Activated CD4-positive, alpha-beta T cell treated with anti-CD3 and anti-CD28 coated beads, Interleukin-2, amount 50 U/mL, for 16 hours (primary cell): ENCODE data around the gene MIS18BP1.
"Not testable (repeated sequence)": the region's sequence is repeated elsewhere in the genome, so short reads cannot be mapped to it uniquely, and the experiment has no call there.

ENCODE experiments used
- DNase-seq: peaks from one replicate; pipeline ENCODE4 v3.0.0-alpha.2; 2020

MIS18BP1 gene

DNA sequence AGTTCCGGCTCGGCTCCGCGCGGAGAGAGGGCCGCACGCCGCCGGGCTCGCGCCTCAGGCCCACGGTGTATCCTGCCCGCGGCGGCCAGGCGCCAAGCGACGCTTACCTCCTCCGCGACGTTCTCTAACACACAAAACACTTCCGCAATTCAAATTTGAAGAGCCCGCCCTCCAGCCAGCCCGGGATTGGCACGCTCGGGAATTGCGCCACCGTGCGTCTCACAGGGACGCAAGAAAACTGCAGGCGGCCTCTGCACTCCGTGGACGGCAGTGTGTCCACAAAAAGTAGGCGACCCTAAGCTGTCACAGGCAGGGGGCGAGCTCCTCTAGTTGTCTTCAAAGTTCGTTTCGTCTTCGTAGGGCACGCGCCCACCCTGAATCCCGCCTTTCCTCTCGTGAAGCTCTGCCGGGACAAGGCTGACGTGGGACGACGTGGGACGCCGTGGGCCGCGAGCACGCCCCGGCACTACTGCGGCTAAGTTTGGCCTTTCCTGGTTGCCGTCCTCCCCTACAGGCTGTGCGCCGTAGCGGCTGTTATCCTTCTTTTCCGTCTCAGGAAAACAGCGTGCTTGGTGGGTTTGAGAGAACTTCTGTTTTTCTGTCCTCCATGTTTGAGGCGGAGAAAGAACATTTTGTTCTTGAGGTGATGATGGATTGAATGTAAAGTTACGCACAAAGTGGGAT lies at the start of gene MIS18BP1:
TSS of gene MIS18BP1 (minus strand) at position 133 of the 684 bp plus-strand sequence. CDS start 5,916 bp downstream, outside the sequence.
- DNase-seq, result peak; percentile 97

DNA sequence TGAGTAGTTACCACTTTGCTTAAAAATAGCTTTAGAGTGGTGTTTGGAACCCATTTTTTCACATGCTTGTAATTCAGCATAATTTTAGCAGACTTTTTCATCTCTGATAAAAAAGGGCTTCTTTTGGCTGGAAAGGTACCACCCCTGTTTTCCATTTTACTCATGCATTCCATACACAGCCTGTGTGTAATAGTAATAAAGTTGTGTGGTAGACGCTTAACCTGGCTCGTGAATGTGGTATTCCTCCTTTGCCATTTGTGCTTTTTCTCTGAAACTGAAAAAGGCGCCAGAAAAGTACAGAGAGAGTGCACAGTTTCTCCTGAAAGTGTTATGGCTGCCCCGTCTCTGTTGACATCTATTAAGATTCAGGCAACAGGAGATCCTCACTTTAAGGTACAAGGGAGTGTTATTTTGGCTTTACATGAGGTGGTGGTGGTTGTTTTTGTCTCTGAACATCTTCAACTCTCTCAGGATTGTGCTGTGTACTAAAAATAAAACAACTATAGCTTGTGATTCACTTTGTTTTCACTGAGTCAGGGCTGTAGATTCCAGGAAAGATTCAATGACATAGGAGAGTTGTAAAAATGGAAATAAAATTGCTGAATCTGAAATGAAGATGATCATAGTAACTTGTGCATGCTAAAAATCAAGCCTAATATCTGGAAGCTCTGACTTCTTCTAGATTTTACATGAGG lies 45.6 kb upstream of the MIS18BP1 start:
- peak; percentile 34 for DNase-seq

DNA sequence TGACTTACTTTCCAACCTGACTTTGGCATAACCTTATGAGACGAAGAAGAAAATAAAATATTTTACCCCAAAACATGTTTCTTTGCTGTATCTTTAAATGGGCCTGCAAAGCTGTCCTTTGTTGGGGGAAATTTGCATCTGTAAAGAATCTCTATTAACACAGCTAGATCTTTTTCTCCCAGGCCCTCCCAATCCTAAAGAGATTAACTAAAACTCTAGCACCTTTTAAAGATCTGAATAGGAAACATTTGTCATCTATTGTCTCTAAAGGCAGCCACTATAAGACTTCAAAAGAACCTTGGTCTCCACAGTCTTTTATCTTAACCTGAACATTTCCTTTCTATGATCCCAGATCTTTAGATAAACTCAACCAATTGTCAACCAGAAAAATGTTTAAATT lies 41.8 kb upstream of the MIS18BP1 start:
- not testable (repeated sequence) for DNase-seq

DNA sequence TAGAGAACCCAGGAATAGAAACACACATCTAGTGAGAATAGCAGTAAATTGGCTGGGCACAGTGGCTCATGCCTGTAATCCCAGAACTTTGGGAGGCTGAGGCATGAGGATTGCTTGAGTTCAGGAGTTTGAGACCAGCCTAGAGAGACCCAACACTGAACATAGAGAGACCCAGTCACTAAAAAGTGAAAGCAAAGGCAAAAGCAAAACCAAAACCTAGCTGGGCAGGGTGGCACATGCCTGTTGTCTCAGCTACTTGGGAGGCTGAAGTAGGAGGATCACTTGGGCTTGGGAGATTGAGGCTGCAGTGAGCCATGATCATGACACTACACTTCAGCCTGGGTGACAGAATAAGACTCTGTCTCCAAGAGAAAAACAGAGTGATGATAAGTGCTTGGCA lies 37.5 kb upstream of the MIS18BP1 start:
- peak; percentile 10 for DNase-seq

DNA sequence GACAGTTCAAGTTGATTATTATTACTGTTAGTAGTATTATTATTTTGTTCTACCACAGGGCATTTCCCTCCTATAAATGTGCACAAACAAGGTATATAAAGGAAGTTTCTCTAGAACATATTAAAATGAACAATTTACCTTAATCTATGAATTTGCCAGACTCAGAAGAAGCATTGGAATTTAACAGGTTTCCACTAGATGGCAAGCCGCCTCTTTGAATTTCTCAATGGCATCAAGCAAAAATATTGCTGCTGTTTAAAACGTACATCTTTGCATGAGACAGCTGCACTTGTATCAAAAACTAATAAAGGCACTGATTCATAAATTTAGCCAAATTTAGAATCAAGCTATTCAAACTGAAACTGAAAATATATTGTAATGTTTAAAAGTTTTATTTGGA lies 34.6 kb upstream of the MIS18BP1 start:
- DNase-seq, result no peak

DNA sequence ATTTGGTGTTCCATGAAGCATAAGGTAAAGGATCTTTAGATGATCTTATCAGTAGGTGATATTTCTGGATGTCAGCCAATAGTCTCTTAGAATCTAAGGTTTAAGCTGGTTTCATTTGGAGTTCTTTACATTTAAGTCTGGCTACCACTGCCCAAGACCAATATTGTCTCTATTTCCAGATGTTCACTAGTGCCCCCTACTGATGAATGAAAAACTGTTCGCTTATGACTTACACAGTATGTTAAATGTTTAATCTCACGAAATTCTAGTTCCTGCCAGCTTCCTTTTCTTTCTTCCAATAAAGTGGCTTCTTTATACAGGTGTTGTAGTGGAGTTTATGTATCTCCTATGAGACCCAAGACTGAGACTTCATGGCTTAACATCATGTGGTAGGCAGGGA lies 31.8 kb upstream of the MIS18BP1 start:
- DNase-seq, result no peak

DNA sequence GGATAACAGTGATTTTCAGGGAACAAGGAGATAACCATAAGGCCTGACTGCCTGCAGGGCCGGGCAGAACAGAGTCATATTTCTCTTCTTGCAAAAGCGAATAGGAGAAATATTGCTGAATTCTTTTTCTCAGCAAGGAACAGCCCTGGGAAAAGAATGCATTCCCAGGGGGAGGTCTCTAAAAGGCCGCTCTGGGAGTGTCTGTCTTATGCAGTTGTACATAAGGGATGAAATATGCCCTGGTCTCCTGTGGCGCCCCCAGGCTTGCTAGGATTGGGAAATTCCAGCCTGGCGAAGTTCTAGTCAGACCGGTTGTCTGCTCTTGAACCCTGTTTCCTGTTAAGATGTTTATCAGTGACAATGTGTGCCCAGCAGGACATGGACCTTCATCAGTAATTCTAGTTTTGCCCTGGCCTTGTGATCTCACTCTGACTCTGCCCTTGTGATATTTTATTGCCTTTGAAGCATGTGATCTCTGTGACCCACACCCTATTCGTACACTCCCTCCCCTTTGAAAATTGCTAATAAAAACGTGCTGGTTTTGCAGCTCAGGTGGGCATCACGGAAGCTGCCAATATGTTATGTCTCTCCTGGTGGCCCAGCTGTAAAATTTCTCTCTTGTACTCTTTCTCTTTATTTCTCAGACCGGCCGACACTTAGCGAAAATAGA lies 28.9 kb upstream of the MIS18BP1 start:
- not testable (repeated sequence) for DNase-seq

DNA sequence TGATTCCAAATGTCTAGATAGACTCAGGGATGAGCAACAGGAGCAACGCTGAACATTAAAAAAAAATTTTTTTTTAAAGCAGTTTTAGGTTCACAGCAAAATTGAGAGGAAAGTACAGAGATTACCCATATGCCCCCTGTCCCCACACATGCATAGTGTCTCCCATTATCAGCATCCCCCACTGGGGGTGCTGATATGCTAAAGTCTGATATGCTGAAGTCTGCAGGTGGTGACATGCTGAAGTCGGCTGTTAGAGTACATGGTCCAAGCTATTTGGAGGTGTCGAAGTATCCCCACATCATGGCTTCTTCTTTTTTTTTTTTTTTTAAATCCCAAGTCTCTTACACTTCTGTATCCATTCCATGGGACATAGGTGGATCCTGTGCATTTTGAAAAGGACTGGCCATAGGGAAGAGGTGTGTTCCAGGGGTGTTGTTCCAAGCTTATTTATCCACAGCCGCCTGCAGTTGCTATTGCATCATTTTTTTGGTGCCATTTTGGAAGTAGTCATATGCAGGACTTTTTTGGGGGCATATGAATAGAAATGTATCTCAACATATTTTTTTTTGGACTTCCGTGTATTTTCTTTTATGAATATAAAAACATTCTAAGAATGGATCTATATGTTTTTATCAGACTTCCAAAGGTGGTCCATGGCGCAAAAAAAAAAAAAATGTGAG lies 19.0 kb upstream of the MIS18BP1 start:
- DNase-seq, result no peak

DNA sequence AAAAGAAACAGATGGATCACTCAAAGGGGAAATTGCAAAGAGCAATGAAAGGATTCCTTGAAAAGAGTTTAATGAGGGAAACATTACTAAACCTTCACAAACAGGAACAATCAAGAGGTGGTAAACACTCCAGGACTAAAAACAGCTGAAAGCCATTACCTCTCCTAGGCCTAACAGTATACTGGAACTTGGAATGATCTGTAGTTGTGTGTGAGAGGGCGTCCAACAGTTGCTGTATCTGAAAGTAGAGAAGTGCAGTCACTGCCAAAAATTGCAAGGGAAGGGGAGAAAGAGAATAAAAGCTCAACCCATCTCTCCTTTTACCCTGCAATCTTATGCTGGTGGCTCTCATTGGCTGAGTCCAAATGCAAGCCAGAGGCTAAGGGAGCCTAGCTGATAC lies 17.0 kb upstream of the MIS18BP1 start:
- DNase-seq, result no peak

DNA sequence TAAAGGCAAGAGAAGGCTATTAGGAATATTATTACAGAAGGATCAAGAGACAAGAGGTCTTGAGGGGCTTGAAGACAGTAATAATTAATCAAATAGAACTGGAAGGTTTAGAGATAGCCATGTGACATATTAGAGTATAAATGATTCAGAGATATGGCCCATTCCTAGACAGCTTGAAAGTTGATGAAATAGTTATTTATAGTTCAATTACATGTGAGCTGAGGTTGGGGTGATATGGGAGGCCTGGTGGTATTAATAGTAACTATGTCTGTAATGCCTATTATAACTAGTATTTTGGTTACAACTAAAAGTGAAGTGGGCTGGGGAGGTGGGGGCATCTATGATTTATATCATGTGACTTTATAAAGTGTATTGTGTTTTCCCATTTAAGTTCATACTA lies 14.1 kb upstream of the MIS18BP1 start:
- DNase-seq, result no peak

DNA sequence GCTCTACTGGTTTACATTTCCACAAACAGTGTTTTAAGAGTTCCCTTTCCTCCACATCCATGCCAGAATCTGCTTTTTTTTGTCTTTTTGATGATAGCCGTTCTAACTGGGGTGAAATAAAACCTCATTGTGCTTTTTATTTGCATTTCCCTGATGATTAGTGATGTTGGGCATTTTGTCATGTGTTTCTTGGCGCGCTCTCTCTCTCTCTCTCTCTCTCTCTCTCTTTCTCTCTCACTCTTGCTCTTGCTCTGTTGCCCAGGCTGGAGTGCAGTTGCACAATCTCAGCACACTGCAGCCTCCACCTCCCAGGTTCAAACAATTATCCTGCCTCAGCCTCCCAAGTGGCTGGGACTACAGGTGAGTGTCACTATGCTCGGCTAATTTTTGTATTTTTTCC lies 9.6 kb upstream of the MIS18BP1 start:
- no peak for DNase-seq

DNA sequence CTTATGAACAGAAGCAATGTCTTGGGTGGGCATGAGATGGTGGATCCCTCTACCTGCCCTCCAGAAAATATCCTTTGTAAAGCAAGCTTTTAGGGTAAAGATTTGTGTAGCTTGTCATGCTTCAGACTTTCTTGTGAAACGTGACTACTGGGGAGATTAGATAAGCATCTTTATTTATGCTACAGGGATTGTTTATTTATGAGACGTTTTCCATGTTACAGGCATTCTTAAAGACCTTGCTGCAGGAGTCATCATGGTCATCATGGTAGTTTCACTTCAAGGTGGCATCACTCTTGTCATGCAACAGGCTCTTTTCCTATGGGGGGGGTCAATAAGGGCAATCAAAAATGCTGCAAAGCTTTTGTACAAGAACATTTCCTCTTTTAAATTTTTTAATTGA lies 8.2 kb upstream of the MIS18BP1 start:
- no peak for DNase-seq

DNA sequence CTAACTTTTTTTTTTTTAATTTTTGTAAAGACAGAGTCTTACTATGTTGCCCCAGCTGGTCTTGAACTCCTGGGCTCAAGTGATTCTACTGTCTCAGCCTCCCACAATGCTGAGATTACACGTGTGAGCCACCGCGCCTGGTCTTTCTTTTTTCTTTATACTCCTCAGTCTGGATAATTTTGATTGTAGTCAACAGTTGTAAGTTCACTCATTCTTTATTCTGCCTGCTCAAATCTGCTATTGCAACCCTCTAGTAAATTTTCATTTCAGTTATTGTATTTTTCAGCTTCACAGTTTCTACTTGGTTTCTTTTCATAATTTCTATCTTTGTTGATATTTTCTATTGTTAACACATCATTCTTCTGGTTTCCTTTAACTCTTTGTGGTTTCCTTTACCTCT lies 5.8 kb upstream of the MIS18BP1 start:
- DNase-seq, result no peak

DNA sequence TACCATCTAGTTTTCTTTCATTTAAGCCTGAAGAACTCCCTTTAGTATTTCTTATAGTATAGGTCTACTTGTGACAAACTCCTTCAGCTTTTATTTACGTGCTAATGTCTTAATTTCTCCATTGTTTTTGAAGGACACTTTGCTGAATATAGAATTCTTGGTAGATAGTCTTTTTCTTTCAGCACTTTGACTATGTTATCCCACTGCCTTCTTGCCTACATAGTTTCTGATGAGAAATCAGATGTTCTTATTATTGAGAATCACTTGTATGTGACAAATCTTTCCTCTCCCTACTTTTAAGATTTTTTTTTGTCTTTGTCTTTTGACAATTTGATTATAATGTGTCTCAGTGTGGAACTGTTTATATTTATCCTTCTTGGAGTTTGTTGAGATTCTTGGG lies 5.1 kb upstream of the MIS18BP1 start:
- no peak for DNase-seq

DNA sequence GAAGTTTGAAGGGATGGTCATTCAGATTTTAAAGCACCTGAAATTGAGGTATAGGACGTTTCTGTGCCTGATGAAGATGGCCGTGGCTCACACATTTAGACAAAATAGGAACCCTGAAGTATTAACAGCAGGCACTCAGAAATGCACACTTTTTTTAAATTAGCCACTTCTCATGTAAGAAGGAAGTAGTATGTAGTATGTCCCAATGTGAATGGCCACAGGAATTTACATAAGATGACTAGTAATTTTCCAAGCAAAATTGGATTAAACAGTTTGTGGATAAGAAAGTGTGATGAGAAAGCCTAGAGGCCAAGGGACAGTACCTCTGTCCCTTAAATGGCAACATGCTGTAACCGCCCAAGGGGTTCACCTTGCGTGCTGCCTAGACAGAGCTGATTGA lies 1.8 kb upstream of the MIS18BP1 start:
- no peak for DNase-seq

DNA sequence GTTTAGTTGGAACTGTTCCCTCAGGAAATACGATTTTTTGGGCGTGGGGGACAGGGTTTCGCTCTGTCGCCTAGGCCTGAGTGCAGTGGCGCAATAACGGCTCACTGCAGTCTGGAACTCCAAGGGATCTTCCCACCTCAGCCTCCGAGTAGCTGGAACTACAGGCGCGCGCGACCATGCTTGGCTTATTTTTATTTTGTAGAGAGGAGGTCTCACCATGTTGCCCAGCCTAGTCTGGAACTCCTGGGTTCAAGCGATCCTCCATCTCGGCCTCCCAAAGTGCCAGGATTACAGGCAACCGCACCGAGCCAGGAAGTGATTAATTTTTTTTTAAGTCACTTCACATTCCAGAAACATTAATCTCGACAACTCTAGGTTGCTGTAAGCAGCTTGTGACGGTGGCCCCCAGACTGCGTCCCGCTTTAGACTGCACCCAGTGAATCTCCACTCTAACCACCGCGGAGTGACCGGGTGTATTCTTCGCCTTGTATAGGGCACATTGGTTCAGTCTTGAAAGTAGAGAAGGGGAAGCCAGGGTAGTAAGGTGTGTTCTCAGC lies 830 bp upstream of the MIS18BP1 start:
- DNase-seq, result no peak

DNA sequence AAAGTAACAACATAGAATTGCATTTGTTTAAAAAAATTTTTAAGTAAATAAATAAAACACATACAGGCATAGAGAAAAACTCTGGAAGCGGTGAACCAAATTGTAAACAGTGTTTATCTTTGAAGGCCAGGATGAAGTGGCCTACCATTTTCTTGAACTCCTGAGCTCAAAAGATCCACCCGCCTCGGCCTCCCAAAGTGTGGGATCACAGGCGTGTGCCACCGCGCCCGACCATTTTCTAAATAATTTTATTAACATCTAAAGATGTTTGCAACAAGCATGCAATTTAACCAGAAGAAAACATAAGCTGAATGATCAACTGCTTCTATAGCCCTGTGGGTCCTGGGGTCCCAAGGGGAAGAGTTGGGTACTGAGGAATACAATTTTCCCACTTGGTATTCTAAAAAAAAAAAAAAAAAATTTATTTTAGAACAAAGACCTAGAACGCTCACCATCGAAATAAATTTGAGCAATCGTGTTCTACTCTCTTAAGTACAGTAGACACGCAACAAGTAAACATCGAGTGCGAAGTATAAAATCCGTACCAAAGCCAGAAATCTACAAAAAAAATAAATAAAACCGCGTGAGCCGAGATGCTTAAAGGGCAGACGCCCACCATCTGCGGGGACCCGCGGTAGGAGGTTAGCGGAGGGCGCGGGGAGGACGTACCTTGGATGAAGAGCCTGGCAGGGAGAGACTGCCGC lies 484 bp downstream of the MIS18BP1 start:
- peak; percentile 26 for DNase-seq

DNA sequence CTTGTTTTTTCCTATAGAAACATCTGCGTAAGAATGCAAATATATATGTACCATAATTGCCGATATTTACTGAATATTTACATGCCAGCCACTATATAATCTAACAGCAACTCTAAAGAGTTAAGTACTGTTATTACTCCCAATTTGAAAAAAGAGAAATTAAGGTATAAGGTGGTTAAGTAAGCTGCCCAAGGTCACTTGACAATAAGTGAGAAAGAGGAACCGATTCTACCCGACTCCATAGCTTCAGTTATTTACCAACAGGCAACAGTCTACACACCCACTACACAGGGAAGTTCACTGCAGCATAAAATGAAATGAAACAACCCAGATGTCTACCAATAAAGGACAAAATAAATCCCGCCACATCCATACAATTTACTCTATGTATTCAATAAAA lies 1.1 kb downstream of the MIS18BP1 start:
- peak; percentile 43 for DNase-seq

DNA sequence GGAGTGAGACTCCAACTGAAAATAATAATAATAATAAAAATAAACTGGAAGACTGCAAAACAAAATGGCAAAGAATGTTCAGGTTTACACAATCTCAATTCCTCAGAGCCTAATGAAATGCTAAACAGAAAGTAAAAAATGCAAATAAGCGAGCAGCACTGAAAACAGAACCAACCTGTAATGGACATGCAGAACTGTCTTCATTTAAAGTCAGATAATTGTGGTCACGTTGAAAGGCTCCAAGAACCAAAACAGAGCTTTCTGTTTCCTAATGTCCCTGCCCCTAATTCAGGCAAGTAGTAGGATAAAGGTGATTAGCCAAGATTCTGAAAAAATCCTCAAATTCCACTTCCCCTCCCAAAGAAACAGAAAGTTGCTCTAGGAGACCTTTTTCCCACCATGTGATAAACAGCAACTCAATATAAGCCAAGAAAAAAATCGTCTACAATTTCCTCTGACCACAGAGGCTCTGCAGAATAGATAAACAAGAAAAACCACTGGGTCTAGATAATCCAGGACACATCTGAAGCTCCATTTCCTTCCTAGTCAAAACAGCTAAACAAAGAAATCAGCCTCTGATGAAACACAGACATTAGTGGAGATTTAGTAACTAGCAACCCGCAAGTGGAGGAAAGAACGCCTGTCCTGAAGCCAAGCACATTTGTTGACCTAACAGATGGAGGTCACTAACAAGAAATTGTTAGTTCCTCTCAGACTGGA lies 3.0 kb downstream of the MIS18BP1 start:
- DNase-seq, result peak; percentile 48

DNA sequence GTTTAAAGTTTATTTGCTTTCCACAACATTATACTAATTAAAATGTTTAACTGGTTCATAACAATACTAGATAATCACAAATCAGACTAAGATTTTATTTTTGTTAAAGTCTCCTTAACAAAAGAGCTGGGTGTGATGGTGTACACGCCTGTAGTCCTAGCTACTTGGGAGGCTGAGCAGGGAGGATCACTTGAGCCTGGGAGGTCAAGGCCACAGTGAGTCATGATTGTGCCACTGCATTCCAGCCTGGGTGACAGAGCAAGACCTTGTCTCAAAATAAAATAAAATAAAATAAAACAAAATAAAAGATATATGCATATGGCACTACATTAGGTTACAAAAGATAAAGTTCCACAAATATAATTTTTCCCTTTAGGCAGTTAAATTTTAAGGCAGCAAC lies 5.6 kb downstream of the MIS18BP1 start:
- DNase-seq, result no peak

DNA sequence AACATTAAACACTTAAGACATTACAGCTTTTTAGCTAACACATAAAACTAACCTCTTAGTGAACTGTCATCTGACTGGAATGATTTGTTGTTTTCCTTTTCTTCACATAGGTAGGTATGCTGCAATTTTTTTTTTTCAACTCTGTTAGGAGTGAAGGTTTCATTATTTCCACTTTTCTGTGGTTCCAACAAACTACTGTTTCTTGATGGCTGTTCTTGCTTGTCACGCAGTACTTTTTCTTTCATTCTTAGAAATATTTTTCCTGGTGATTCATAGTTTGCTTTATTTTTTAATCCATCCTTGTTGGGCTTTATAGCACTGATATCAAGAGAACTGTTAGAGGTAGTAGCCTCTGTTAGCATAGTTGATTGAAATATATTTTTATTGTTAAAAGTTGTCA lies 6.3 kb downstream of the MIS18BP1 start:
- peak; percentile 61 for DNase-seq

DNA sequence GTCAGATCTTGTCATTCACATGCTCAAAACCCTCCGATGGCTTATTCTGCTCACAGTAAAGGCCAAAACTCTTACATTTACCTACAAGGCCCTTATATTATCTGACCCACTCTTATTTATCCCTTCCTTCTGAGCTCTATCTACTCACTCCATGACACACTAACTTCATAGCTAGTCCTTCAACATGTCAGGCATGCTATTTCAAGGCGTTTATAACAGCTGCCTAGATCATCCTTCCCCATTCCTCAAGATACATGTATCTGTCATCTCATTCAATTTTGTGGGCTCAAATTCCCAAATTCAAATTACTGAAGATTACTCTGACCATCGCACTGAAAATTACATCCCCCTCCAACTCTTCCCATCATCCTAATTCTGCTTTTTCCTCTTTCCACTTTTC lies 6.9 kb downstream of the MIS18BP1 start:
- DNase-seq, result no peak
